ENCODE data around the gene CAMK4. TPM values are rescaled to one million over a fixed set of nuclear protein-coding genes. Genes with fewer than 3 reads are reported as not detected.

CAMK4 gene
- total and polyA plus RNA-seq, 9 of the 15 experiments (the other 6 are each of a cell fraction or from before 2014, with no cell fraction given): 0.35 TPM; not detected in 8

DNA sequence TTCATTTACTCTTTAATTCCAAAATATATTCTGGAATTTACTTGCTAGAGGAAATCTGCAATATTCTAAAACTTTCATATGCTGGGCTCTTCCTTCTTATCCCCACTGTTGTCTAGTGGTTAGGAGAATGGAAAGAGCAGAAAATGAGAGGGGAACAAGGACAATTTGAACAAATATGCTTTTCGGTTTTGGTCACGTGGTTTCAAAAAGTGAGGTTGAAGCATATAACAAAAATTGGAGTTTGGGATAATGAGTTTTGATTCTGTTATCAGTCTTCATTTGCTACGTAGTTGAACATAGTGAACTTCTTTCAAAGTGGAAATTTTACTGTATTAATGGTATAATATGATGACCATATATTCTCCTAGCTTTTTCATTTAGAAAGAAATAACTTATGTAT, 71.5 kb downstream of the CAMK4 start:
- intact Hi-C loops (cut with micrococcal nuclease): no loop called here
- H3K79me2 ChIP-seq (ENCODE audit: control insufficient read depth, insufficient read depth, low read length): no peaks in the 10 kb centered on the region
- in situ Hi-C loops (cut with MboI): no loop called here
- no peaks in the 10 kb centered on the region for H3K9me1 ChIP-seq (ENCODE audit: control insufficient read depth, insufficient read depth, low read length)
- CTCF ChIA-PET (ENCODE audit: low intra/inter-chr PET ratio): no interaction called here
- WGBS (ENCODE audit: insufficient coverage, low coverage, missing lambda C conversion rate): 15% methylated on average over 3 of the region's 3 CpGs
- no peaks in the 10 kb centered on the region; the same call in 1 of the 2 replicates for H3K9me3 ChIP-seq (replicated peaks; ENCODE audit: control insufficient read depth, insufficient read depth, low read depth, low read length)
- H3K4me2 ChIP-seq (ENCODE audit: insufficient read depth, low read length): no peak overlapping the region
- H2AFZ ChIP-seq (ENCODE audit: low read depth, low read length): no peak overlapping the region
- no peak overlapping the region for H3K9ac ChIP-seq (ENCODE audit: insufficient read depth in 1 of 2, low read depth in 2 of 2, low read length in 2 of 2)
- no TSS peak for BruUV-seq (replicated peaks)
- no peaks in the 10 kb centered on the region for H3K27me3 ChIP-seq (ENCODE audit: control insufficient read depth in 2 of 2, insufficient read depth in 2 of 2, low read length in 2 of 2)
- no peaks in the 10 kb centered on the region for H4K20me1 ChIP-seq (replicated peaks; ENCODE audit: control insufficient read depth, insufficient read depth, low read length)
- DNase-seq (ENCODE audit: extremely low read depth in 1 of 4, low spot score in 3 of 4): no peak
- POLR2A ChIA-PET: interaction anchor here (1.2 kb wide), 1 partner anchor 59 kb away, joined by 4 read pairs; no protein-coding TSS in a partner anchor
- FAIRE-seq: no peak
- no peak for ATAC-seq
- no peak overlapping the region for H3K4me3 ChIP-seq
- no peak overlapping the region for H3K27ac ChIP-seq (ENCODE audit: extremely low read depth, low read depth, low read length)
- H3K36me3 ChIP-seq (ENCODE audit: control insufficient read depth, insufficient read depth, low read length): no peaks in the 10 kb centered on the region
- no peaks in the 10 kb centered on the region for H3K4me1 ChIP-seq (replicated peaks in 1 of 2; ENCODE audit: control insufficient read depth in 2 of 2, insufficient read depth in 2 of 2, low read length in 2 of 2)
- TF ChIP-seq GATAD2A (IDR thresholded peaks at IDR 0.05) (no peak), CBFA2T2 (conservative IDR thresholded peaks at IDR 0.05) (0 out of 2 replicates have a peak, but pooled peaks have one; percentile 4), ZNF212 (CRISPR knock-in tag; IDR thresholded peaks at IDR 0.05) (no peak), ILF3 (IDR thresholded peaks at IDR 0.05; ENCODE audit: borderline replicate concordance) (no peak), PYGO2 (tag; IDR thresholded peaks at IDR 0.05) (no peak), RAD51 (IDR thresholded peaks at IDR 0.05; ENCODE audit: borderline replicate concordance, low read depth) (peak; percentile 67), FOS (IDR thresholded peaks at IDR 0.05; ENCODE audit: extremely low read depth, insufficient read length) (no peak), ZNF76 (CRISPR knock-in tag; IDR thresholded peaks at IDR 0.05; ENCODE audit: borderline replicate concordance) (no peak), ZNF311 (CRISPR knock-in tag; IDR thresholded peaks at IDR 0.05) (no peak), ZNF263 (CRISPR knock-in tag; IDR thresholded peaks at IDR 0.05; ENCODE audit: borderline replicate concordance) (no peak), HCFC1 (IDR thresholded peaks at IDR 0.05; ENCODE audit: low read depth, low read length) (no peak), ZNF124 (CRISPR knock-in tag; IDR thresholded peaks at IDR 0.05) (no peak)
- TF ChIP-seq, protein P1, sequence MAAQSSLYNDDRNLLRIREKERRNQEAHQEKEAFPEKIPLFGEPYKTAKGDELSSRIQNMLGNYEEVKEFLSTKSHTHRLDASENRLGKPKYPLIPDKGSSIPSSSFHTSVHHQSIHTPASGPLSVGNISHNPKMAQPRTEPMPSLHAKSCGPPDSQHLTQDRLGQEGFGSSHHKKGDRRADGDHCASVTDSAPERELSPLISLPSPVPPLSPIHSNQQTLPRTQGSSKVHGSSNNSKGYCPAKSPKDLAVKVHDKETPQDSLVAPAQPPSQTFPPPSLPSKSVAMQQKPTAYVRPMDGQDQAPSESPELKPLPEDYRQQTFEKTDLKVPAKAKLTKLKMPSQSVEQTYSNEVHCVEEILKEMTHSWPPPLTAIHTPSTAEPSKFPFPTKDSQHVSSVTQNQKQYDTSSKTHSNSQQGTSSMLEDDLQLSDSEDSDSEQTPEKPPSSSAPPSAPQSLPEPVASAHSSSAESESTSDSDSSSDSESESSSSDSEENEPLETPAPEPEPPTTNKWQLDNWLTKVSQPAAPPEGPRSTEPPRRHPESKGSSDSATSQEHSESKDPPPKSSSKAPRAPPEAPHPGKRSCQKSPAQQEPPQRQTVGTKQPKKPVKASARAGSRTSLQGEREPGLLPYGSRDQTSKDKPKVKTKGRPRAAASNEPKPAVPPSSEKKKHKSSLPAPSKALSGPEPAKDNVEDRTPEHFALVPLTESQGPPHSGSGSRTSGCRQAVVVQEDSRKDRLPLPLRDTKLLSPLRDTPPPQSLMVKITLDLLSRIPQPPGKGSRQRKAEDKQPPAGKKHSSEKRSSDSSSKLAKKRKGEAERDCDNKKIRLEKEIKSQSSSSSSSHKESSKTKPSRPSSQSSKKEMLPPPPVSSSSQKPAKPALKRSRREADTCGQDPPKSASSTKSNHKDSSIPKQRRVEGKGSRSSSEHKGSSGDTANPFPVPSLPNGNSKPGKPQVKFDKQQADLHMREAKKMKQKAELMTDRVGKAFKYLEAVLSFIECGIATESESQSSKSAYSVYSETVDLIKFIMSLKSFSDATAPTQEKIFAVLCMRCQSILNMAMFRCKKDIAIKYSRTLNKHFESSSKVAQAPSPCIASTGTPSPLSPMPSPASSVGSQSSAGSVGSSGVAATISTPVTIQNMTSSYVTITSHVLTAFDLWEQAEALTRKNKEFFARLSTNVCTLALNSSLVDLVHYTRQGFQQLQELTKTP (IDR thresholded peaks at IDR 0.05; ENCODE audit: low read depth in 1 of 2, partially characterized antibody in 2 of 2): no peak
- TF ChIP-seq, protein P2, sequence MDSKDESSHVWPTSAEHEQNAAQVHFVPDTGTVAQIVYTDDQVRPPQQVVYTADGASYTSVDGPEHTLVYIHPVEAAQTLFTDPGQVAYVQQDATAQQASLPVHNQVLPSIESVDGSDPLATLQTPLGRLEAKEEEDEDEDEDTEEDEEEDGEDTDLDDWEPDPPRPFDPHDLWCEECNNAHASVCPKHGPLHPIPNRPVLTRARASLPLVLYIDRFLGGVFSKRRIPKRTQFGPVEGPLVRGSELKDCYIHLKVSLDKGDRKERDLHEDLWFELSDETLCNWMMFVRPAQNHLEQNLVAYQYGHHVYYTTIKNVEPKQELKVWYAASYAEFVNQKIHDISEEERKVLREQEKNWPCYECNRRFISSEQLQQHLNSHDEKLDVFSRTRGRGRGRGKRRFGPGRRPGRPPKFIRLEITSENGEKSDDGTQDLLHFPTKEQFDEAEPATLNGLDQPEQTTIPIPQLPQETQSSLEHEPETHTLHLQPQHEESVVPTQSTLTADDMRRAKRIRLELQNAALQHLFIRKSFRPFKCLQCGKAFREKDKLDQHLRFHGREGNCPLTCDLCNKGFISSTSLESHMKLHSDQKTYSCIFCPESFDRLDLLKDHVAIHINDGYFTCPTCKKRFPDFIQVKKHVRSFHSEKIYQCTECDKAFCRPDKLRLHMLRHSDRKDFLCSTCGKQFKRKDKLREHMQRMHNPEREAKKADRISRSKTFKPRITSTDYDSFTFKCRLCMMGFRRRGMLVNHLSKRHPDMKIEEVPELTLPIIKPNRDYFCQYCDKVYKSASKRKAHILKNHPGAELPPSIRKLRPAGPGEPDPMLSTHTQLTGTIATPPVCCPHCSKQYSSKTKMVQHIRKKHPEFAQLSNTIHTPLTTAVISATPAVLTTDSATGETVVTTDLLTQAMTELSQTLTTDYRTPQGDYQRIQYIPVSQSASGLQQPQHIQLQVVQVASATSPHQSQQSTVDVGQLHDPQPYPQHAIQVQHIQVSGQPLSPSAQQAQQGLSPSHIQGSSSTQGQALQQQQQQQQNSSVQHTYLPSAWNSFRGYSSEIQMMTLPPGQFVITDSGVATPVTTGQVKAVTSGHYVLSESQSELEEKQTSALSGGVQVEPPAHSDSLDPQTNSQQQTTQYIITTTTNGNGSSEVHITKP (IDR thresholded peaks at IDR 0.05; ENCODE audit: partially characterized antibody): no peak
- TF ChIP-seq, protein P3, sequence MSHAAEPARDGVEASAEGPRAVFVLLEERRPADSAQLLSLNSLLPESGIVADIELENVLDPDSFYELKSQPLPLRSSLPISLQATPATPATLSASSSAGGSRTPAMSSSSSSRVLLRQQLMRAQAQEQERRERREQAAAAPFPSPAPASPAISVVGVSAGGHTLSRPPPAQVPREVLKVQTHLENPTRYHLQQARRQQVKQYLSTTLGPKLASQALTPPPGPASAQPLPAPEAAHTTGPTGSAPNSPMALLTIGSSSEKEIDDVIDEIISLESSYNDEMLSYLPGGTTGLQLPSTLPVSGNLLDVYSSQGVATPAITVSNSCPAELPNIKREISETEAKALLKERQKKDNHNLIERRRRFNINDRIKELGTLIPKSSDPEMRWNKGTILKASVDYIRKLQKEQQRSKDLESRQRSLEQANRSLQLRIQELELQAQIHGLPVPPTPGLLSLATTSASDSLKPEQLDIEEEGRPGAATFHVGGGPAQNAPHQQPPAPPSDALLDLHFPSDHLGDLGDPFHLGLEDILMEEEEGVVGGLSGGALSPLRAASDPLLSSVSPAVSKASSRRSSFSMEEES (CRISPR knock-in tag; IDR thresholded peaks at IDR 0.05): peak; percentile 66
